Measurements from ENCODE around the gene RNF149. TPM values are rescaled to one million over a fixed set of nuclear protein-coding genes. Genes with fewer than 3 reads are reported as not detected.

Gene RNF149
- total RNA-seq, 1 experiment from 2014 or later, result 40.2 TPM

DNA sequence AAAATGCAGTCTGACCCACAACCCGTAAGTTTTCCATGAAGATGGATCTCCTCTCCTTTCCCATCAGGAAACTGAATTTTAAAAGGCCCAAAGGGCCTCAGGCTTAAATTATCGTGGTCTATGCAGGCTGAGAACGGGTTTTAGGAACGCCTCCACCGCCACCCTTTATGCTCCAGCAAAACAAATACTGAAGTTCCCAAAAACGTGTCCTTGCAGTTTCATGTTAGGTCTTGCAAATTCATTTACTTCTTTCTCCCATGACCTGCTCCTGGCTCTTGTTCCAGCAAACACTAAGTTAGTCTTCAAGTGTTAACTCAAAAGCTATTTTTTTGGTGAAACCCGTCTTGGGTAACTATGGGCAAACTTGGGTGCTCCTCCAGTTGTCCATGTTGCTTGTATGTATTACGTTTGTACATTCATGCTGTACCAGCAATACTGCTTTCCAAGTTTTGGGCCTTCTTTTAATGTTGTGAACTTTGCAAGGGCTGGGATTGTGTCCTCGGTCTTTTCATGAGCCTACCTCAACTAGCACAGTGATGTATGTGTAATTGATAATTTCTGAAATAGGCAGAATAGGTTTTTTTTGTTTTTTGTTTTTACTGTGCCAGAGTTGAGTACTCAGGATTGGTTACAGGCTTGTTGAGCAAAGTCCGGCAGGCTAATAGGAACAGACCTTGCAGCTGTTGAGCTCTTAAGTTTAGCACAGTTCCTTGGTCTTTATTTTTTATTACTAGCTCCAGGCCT lies 1.8 kb upstream of the RNF149 start:
- no peaks in the 10 kb centered on the region for H3K9me2 ChIP-seq (ENCODE audit: insufficient read depth)
- H3K27ac ChIP-seq (ENCODE audit: low read depth, low read length), result no peak overlapping the region
- H3K4me3 ChIP-seq (replicated peaks in 1 of 2; ENCODE audit: low read depth in 1 of 2, low read length in 2 of 2), result no peak overlapping the region
- ATAC-seq (no peak), DNase-seq (ENCODE audit: low read depth, low spot score) (no peak)
- no peak overlapping the region for H3K9ac ChIP-seq (ENCODE audit: low read length)
- H3K4me2 ChIP-seq (ENCODE audit: low read length), result no peak overlapping the region
- intact Hi-C loops (cut with micrococcal nuclease), result no loop called here
- TF ChIP-seq EGR1 (IDR thresholded peaks at IDR 0.05; ENCODE audit: low read depth), result no peak
- no peak for TF ChIP-seq CBX3 (IDR thresholded peaks at IDR 0.05; ENCODE audit: low read depth)
- TF ChIP-seq YY1 (IDR thresholded peaks at IDR 0.05; ENCODE audit: extremely low read depth, insufficient replicate concordance, low read depth, low read length), result no peak
- TF ChIP-seq ZNF274 (IDR thresholded peaks at IDR 0.05; ENCODE audit: low read depth, low read length), result no peak
- TF ChIP-seq, protein P1, sequence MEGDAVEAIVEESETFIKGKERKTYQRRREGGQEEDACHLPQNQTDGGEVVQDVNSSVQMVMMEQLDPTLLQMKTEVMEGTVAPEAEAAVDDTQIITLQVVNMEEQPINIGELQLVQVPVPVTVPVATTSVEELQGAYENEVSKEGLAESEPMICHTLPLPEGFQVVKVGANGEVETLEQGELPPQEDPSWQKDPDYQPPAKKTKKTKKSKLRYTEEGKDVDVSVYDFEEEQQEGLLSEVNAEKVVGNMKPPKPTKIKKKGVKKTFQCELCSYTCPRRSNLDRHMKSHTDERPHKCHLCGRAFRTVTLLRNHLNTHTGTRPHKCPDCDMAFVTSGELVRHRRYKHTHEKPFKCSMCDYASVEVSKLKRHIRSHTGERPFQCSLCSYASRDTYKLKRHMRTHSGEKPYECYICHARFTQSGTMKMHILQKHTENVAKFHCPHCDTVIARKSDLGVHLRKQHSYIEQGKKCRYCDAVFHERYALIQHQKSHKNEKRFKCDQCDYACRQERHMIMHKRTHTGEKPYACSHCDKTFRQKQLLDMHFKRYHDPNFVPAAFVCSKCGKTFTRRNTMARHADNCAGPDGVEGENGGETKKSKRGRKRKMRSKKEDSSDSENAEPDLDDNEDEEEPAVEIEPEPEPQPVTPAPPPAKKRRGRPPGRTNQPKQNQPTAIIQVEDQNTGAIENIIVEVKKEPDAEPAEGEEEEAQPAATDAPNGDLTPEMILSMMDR (IDR thresholded peaks at IDR 0.05 in 2 of 3, conservative IDR thresholded peaks at IDR 0.05 in 1 of 3; ENCODE audit: borderline replicate concordance in 1 of 3, insufficient read depth in 1 of 3, low read depth in 2 of 3, low read length in 2 of 3), result no peak
- no peak for TF ChIP-seq SP1 (IDR thresholded peaks at IDR 0.05; ENCODE audit: low read depth)
- TF ChIP-seq SRF (IDR thresholded peaks at IDR 0.05; ENCODE audit: low read depth), result no peak
- TF ChIP-seq, protein P2, sequence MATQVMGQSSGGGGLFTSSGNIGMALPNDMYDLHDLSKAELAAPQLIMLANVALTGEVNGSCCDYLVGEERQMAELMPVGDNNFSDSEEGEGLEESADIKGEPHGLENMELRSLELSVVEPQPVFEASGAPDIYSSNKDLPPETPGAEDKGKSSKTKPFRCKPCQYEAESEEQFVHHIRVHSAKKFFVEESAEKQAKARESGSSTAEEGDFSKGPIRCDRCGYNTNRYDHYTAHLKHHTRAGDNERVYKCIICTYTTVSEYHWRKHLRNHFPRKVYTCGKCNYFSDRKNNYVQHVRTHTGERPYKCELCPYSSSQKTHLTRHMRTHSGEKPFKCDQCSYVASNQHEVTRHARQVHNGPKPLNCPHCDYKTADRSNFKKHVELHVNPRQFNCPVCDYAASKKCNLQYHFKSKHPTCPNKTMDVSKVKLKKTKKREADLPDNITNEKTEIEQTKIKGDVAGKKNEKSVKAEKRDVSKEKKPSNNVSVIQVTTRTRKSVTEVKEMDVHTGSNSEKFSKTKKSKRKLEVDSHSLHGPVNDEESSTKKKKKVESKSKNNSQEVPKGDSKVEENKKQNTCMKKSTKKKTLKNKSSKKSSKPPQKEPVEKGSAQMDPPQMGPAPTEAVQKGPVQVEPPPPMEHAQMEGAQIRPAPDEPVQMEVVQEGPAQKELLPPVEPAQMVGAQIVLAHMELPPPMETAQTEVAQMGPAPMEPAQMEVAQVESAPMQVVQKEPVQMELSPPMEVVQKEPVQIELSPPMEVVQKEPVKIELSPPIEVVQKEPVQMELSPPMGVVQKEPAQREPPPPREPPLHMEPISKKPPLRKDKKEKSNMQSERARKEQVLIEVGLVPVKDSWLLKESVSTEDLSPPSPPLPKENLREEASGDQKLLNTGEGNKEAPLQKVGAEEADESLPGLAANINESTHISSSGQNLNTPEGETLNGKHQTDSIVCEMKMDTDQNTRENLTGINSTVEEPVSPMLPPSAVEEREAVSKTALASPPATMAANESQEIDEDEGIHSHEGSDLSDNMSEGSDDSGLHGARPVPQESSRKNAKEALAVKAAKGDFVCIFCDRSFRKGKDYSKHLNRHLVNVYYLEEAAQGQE (IDR thresholded peaks at IDR 0.05; ENCODE audit: low read depth), result no peak
- no peak for TF ChIP-seq JUND (IDR thresholded peaks at IDR 0.05)
- no peak for TF ChIP-seq EZH2 (IDR thresholded peaks at IDR 0.05)
- TF ChIP-seq, protein P3, sequence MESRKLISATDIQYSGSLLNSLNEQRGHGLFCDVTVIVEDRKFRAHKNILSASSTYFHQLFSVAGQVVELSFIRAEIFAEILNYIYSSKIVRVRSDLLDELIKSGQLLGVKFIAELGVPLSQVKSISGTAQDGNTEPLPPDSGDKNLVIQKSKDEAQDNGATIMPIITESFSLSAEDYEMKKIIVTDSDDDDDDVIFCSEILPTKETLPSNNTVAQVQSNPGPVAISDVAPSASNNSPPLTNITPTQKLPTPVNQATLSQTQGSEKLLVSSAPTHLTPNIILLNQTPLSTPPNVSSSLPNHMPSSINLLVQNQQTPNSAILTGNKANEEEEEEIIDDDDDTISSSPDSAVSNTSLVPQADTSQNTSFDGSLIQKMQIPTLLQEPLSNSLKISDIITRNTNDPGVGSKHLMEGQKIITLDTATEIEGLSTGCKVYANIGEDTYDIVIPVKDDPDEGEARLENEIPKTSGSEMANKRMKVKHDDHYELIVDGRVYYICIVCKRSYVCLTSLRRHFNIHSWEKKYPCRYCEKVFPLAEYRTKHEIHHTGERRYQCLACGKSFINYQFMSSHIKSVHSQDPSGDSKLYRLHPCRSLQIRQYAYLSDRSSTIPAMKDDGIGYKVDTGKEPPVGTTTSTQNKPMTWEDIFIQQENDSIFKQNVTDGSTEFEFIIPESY (IDR thresholded peaks at IDR 0.05; ENCODE audit: extremely low read depth, insufficient replicate concordance, low read length), result no peak
- TF ChIP-seq CEBPB (IDR thresholded peaks at IDR 0.05; ENCODE audit: low read depth), result no peak
- no peak for TF ChIP-seq SIN3A (IDR thresholded peaks at IDR 0.05; ENCODE audit: low read depth)
- TF ChIP-seq, protein P4, sequence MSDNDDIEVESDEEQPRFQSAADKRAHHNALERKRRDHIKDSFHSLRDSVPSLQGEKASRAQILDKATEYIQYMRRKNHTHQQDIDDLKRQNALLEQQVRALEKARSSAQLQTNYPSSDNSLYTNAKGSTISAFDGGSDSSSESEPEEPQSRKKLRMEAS (IDR thresholded peaks at IDR 0.05), result no peak
- TF ChIP-seq TCF7L2 (IDR thresholded peaks at IDR 0.05; ENCODE audit: borderline replicate concordance, extremely low read depth, insufficient read depth, insufficient read length), result no peak
- H3K27me3 ChIP-seq (ENCODE audit: insufficient read depth, low read length), result no peaks in the 10 kb centered on the region
- ChIA-PET POLR2A (no interaction called here), CTCF (interaction anchor here (2.6 kb wide), 1 partner anchor 32 kb away, joined by 12 read pairs; no protein-coding TSS in a partner anchor), RAD21 (ENCODE audit: low non-redundant PET in 1 of 2, low total read pairs in 2 of 2, uncharacterized antibody in 2 of 2, unreplicated experiment in 2 of 2) (no interaction called here)
- H3K36me3 ChIP-seq (ENCODE audit: control insufficient read depth in 1 of 2, insufficient read depth in 2 of 2, low read length in 2 of 2), result no peaks in the 10 kb centered on the region
- H3K79me2 ChIP-seq (ENCODE audit: insufficient read depth, low read length), result peaks cover 32% of the 10 kb centered on the region
- H3K4me1 ChIP-seq (ENCODE audit: control insufficient read depth in 1 of 2, insufficient read depth in 2 of 2, low read length in 2 of 2), result peaks cover 16 to 43% of the 10 kb centered on the region in 2 experiments
- H2AFZ ChIP-seq (ENCODE audit: low read depth, low read length, poor library complexity, severe bottlenecking), result no peak overlapping the region
- no TSS peak for BruUV-seq (replicated peaks)
- peaks cover 3% of the 10 kb centered on the region; the same call in 1 of the 2 replicates for H4K20me1 ChIP-seq (ENCODE audit: insufficient read depth)
- no peaks in the 10 kb centered on the region for H3K9me3 ChIP-seq (ENCODE audit: control insufficient read depth in 1 of 2, insufficient read depth in 1 of 2, low read depth in 1 of 2, low read length in 2 of 2)

All from HCT116 (cell line).